IMR-90 (cell line): Measurements from ENCODE around the gene EBF3. TPM values are rescaled to one million over a fixed set of nuclear protein-coding genes. Genes with fewer than 3 reads are reported as not detected.

Experiments
- ATAC-seq: fragments of 200-7000 bp; cut with Tn5 transposase; 2 replicates; pipeline ENCODE4 v1.9.1; 2020; ENCODE audit warnings: low read depth, mild to moderate bottlenecking, moderate library complexity
- BruUV-seq: library from RNA; stranded (reverse); fragments of 400-500 nt; replicated peaks from 2 replicates; lab custom pipeline; 2021; lab: Mats Ljungman, UMichigan
- CTCF ChIA-PET: fragments of 300-600 bp; formaldehyde crosslinking; extraction: SDS; loops from one replicate; lab custom pipeline; 2021; ENCODE audit warnings: antibody characterized with exemption; lab: Yijun Ruan, JAX
- POLR2A ChIA-PET: fragments of 300-600 bp; sonication (Branson Sonifier 250); formaldehyde crosslinking; loops from one replicate; lab custom pipeline; 2022; ENCODE audit warnings: antibody characterized with exemption; ENCODE audit not compliant: unreplicated experiment; lab: Charles Lee
- DNase-seq: peaks from one replicate; pipeline ENCODE4 v3.0.0; 2013
- H2AFZ ChIP-seq: replicated peaks from 2 replicates; pipeline ENCODE3; 2013; ENCODE audit warnings: low read length, mild to moderate bottlenecking; ENCODE audit not compliant: poor library complexity
- H2AK5ac ChIP-seq: 2 replicates; pipeline ENCODE4 v1.6.1; 2013; ENCODE audit warnings: low read depth, low read length, inconsistent platforms
- H2AK9ac ChIP-seq: replicated peaks from 2 replicates; pipeline ENCODE3; 2013; ENCODE audit warnings: mild to moderate bottlenecking, low read depth, low read length, moderate library complexity; ENCODE audit not compliant: poor library complexity
- H2BK120ac ChIP-seq: 2 replicates; pipeline ENCODE4 v1.6.1; 2013; ENCODE audit warnings: low read depth, low read length, inconsistent platforms
- H2BK15ac ChIP-seq: 3 replicates; pipeline ENCODE4 v1.6.1; 2013; ENCODE audit warnings: low read depth, low read length, inconsistent platforms
- H2BK20ac ChIP-seq: 2 replicates; pipeline ENCODE4 v1.6.1; 2013; ENCODE audit warnings: low read depth, mild to moderate bottlenecking, inconsistent platforms, low read length, moderate library complexity
- H2BK5ac ChIP-seq: 2 replicates; pipeline ENCODE4 v1.6.1; 2013; ENCODE audit warnings: mild to moderate bottlenecking, low read depth, low read length, inconsistent platforms; ENCODE audit not compliant: poor library complexity, severe bottlenecking
- H3K14ac ChIP-seq: replicated peaks from 2 replicates; pipeline ENCODE4 v1.6.1; 2013; ENCODE audit warnings: low read depth, low read length, inconsistent platforms
- H3K18ac ChIP-seq: 2 replicates; pipeline ENCODE4 v1.6.1; 2013; ENCODE audit warnings: low read depth, low read length, control low read depth
- H3K23ac ChIP-seq: 2 replicates; pipeline ENCODE4 v1.6.1; 2013; ENCODE audit warnings: low read depth, low read length, inconsistent platforms
- H3K27ac ChIP-seq: 2 replicates; pipeline ENCODE4 v1.5.1; 2013; ENCODE audit warnings: mild to moderate bottlenecking, control low read depth, low read length; ENCODE audit not compliant: insufficient read depth
- H3K27me3 ChIP-seq: 2 replicates; pipeline ENCODE4 v1.6.1; 2013; ENCODE audit warnings: low read length; ENCODE audit not compliant: control insufficient read depth, insufficient read depth
- H3K36me3 ChIP-seq: 2 replicates; pipeline ENCODE4 v1.6.1; 2013; ENCODE audit warnings: low read length, mixed read lengths; ENCODE audit not compliant: control insufficient read depth, insufficient read depth
- H3K4ac ChIP-seq: 2 replicates; pipeline ENCODE4 v1.6.1; 2013; ENCODE audit warnings: low read depth, low read length, inconsistent platforms
- H3K4me1 ChIP-seq: 2 replicates; pipeline ENCODE4 v1.6.1; 2013; ENCODE audit warnings: low read length, mixed read lengths; ENCODE audit not compliant: control insufficient read depth, insufficient read depth
- H3K4me2 ChIP-seq: 2 replicates; pipeline ENCODE4 v1.6.1; 2013; ENCODE audit warnings: low read depth, mild to moderate bottlenecking, control low read depth, low read length, moderate library complexity
- H3K4me3 ChIP-seq: 2 replicates; pipeline ENCODE4 v1.5.1; 2013; ENCODE audit warnings: low read depth, mild to moderate bottlenecking, control low read depth, low read length, moderate library complexity; ENCODE audit not compliant: insufficient read depth
- H3K56ac ChIP-seq: 2 replicates; pipeline ENCODE4 v1.6.1; 2013; ENCODE audit warnings: low read length, inconsistent platforms; ENCODE audit not compliant: insufficient read depth; ENCODE audit errors: extremely low read depth
- H3K79me1 ChIP-seq, 2 experiments: 2 replicates each; pipeline ENCODE4 v1.6.1; 2013; ENCODE audit warnings: low read length in 2 of 2, inconsistent platforms in 1 of 2, low read depth in 1 of 2
- H3K9ac ChIP-seq: 2 replicates; pipeline ENCODE4 v1.6.1; 2013; ENCODE audit warnings: low read depth, low read length, control low read depth
- H3K9me1 ChIP-seq: 2 replicates; pipeline ENCODE4 v1.6.1; 2013; ENCODE audit warnings: low read length, inconsistent platforms; ENCODE audit not compliant: insufficient read depth
- H3K9me3 ChIP-seq: 2 replicates; pipeline ENCODE4 v1.6.1; 2013; ENCODE audit warnings: low read length; ENCODE audit not compliant: control insufficient read depth, insufficient read depth
- H4K20me1 ChIP-seq: 2 replicates; pipeline ENCODE4 v1.6.1; 2013; ENCODE audit warnings: low read length, inconsistent platforms; ENCODE audit not compliant: insufficient read depth
- H4K5ac ChIP-seq: 2 replicates; pipeline ENCODE4 v1.6.1; 2013; ENCODE audit warnings: mild to moderate bottlenecking, low read depth, low read length, control low read depth
- H4K8ac ChIP-seq, 2 experiments: 2 replicates each; pipeline ENCODE4 v1.6.1; 2013; ENCODE audit warnings: low read depth in 2 of 2, low read length in 2 of 2, control low read depth in 1 of 2, inconsistent platforms in 1 of 2
- H4K91ac ChIP-seq: 2 replicates; pipeline ENCODE4 v1.6.1; 2013; ENCODE audit warnings: low read depth, low read length, inconsistent platforms; ENCODE audit not compliant: insufficient read depth
- MAZ ChIP-seq: IDR thresholded peaks from 2 replicates; pipeline ENCODE4 v1.6.1; 2012; ENCODE audit warnings: low read depth, mild to moderate bottlenecking, low read length, improper control_type of control experiment, moderate library complexity, borderline replicate concordance
- NFE2L2 ChIP-seq: fragments of 150-350 bp; IDR thresholded peaks from 2 replicates; pipeline ENCODE4 v1.6.1; 2016; ENCODE audit warnings: low read depth, mild to moderate bottlenecking, low read length
- POLR2A ChIP-seq: IDR thresholded peaks from 2 replicates; pipeline ENCODE4 v1.6.1; 2012; ENCODE audit warnings: mild to moderate bottlenecking, low read depth, low read length
- RCOR1 ChIP-seq: IDR thresholded peaks from 2 replicates; pipeline ENCODE4 v1.6.1; 2012; ENCODE audit warnings: mild to moderate bottlenecking, low read length, improper control_type of control experiment; ENCODE audit not compliant: insufficient replicate concordance
- RFX5 ChIP-seq: IDR thresholded peaks from 2 replicates; pipeline ENCODE4 v1.8.0; 2012; ENCODE audit warnings: low read depth, mild to moderate bottlenecking, low read length, moderate library complexity
- WGBS, 2 experiments: methylation state at CpG; one replicate each; pipeline versions ENCODE4 v1.1.5 to v1.1.7; 2013; ENCODE audit warnings: missing lambda C conversion rate in 2 of 2; ENCODE audit not compliant: insufficient read length in 1 of 2; ENCODE audit errors: extremely low coverage in 2 of 2; 5-methylcytosine and 5-hydroxymethylcytosine counted together
- dilution Hi-C: fragments of 300-500 bp; cut with HindIII; formaldehyde crosslinking; loops from one replicate; pipeline ENCODE4 v1.14.3; 2018; ENCODE audit warnings: low sequenced_read_pairs; ENCODE audit not compliant: unreplicated experiment
- in situ Hi-C: fragments of 300-500 bp; cut with MboI; formaldehyde crosslinking; loops from 3 replicates; pipeline ENCODE4 v1.14.3; 2019; ENCODE audit warnings: low sequenced_read_pairs, inconsistent platforms, mixed read lengths
- intact Hi-C: fragments of 100-400 bp; cut with micrococcal nuclease; formaldehyde crosslinking; loops from 2 replicates; pipeline ENCODE4 v1.10.0; 2022
- polyA plus RNA-seq, 3 experiments: library from polyadenylated mRNA; depleted of rRNA; stranded (reverse); fragments of >200 nt; gene quantifications; 2 replicates each; pipeline ENCODE4 v1.2.3, GENCODE V29; 2012; ENCODE audit warnings: low replicate concordance in 1 of 3
- total RNA-seq: library from RNA; depleted of rRNA; stranded (reverse); fragments of >200 nt; gene quantifications from 2 replicates; pipeline ENCODE4 v1.2.3, GENCODE V29; 2012

The EBF3 gene
- total and polyA plus RNA-seq, 2 of the 4 experiments (the other 2 are of a cell fraction) = 0.36 to 0.70 TPM

GRCh38 chr10:129936923-129937300 is 27.2 kb downstream of the EBF3 start:
- Histone ChIP-seq H3K36me3 (no peaks in the 10 kb centered on the region), H3K27ac (no peak overlapping the region), H3K23ac (no peak overlapping the region), H2AK9ac (no peak overlapping the region), H3K4ac (no peak overlapping the region), H3K9ac (no peak overlapping the region), H4K91ac (no peak overlapping the region), H3K27me3 (no peaks in the 10 kb centered on the region), H2BK15ac (no peak overlapping the region), H3K4me3 (no peak overlapping the region), H4K8ac (no peak overlapping the region), H2AFZ (no peak overlapping the region), H3K79me1 (no peaks in the 10 kb centered on the region), H2AK5ac (no peak overlapping the region), H4K5ac (no peak overlapping the region), H3K4me1 (no peaks in the 10 kb centered on the region), H3K56ac (no peak overlapping the region), H2BK20ac (no peak overlapping the region), H3K18ac (no peak overlapping the region), H4K20me1 (no peaks in the 10 kb centered on the region; the same call in 1 of the 2 replicates), H3K9me3 (no peaks in the 10 kb centered on the region), H3K9me1 (no peaks in the 10 kb centered on the region), H2BK5ac (no peak overlapping the region), H2BK120ac (no peak overlapping the region), H3K14ac (no peak overlapping the region), H3K4me2 (no peak overlapping the region)
- dilution Hi-C loops (no loop called here), intact Hi-C loops (no loop called here), in situ Hi-C loops (no loop called here)
- ATAC-seq (no peak), DNase-seq (no peak)
- ChIA-PET CTCF (no interaction called here), POLR2A (no interaction called here)
- 85% methylated on average over 6 of the region's 16 CpGs; no CpG with 5 or more reads in 1 of the 2 experiments for WGBS, 2 experiments
- TF ChIP-seq RCOR1 (no peak), POLR2A (no peak), RFX5 (no peak), NFE2L2 (no peak), MAZ (no peak)
- no TSS peak for BruUV-seq
